ENCODE measurements around the gene TTC7B.

TTC7B gene

GRCh38 chr14:90804292-90805083 is 11.7 kb downstream of the TTC7B start:
- H3K36me3 Mint-ChIP-seq (ENCODE audit: low read depth), result no peaks in the 10 kb centered on the region
- H3K4me1 Mint-ChIP-seq (ENCODE audit: low read depth), result peaks cover 6% of the 10 kb centered on the region
- H3K27ac Mint-ChIP-seq, result no peak overlapping the region
- no peaks in the 10 kb centered on the region for H3K27me3 Mint-ChIP-seq
- H3K9me3 Mint-ChIP-seq, result no peaks in the 10 kb centered on the region
- no peak for DNase-seq
- no peak overlapping the region for H3K4me3 Mint-ChIP-seq

DNA sequence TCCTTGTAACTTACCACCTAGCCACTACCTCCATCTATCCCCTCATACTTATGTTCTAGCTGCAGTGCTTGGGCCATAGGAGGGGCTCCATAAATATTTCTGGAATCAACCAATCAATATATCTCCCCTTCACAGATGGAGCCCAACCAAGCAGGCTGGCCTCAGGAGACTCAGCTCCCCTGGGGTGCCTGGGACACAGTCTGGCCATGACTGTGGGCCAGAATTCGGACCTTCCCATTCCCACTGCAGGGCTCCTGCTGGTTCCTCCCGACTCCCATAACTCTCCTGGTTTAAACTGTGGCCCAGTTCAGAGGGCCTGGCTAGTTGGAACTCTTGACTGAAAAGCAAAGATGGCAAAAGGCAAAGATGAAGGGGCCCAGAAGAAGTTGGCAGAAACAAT is 13.0 kb downstream of the TTC7B start:
- DNase-seq, result no peak
- Mint-ChIP-seq H3K4me3 (no peak overlapping the region), H3K27ac (no peak overlapping the region), H3K9me3 (no peaks in the 10 kb centered on the region), H3K27me3 (no peaks in the 10 kb centered on the region), H3K4me1 (ENCODE audit: low read depth) (peaks cover 6% of the 10 kb centered on the region), H3K36me3 (ENCODE audit: low read depth) (no peaks in the 10 kb centered on the region)

- no peaks in the 10 kb centered on the region for H3K9me3 Mint-ChIP-seq
- H3K4me3 Mint-ChIP-seq, result no peak overlapping the region
- no peaks in the 10 kb centered on the region for H3K36me3 Mint-ChIP-seq (ENCODE audit: low read depth)
- peaks cover 6% of the 10 kb centered on the region for H3K4me1 Mint-ChIP-seq (ENCODE audit: low read depth)
- H3K27ac Mint-ChIP-seq, result no peak overlapping the region
- no peaks in the 10 kb centered on the region for H3K27me3 Mint-ChIP-seq
- no peak for DNase-seq
Measured at GRCh38 chr14:90799420-90799819, 16.8 kb downstream of the TTC7B start.

GRCh38 chr14:90797919-90798318 is 18.3 kb downstream of the TTC7B start:
- no peak overlapping the region for H3K27ac Mint-ChIP-seq
- H3K27me3 Mint-ChIP-seq, result no peaks in the 10 kb centered on the region
- peaks cover 6% of the 10 kb centered on the region for H3K4me1 Mint-ChIP-seq (ENCODE audit: low read depth)
- no peaks in the 10 kb centered on the region for H3K9me3 Mint-ChIP-seq
- DNase-seq, result no peak
- no peaks in the 10 kb centered on the region for H3K36me3 Mint-ChIP-seq (ENCODE audit: low read depth)
- H3K4me3 Mint-ChIP-seq, result no peak overlapping the region

- DNase-seq, result no peak
- Mint-ChIP-seq H3K27ac (no peak overlapping the region), H3K4me3 (no peak overlapping the region), H3K4me1 (ENCODE audit: low read depth) (peaks cover 6% of the 10 kb centered on the region), H3K9me3 (no peaks in the 10 kb centered on the region), H3K27me3 (no peaks in the 10 kb centered on the region), H3K36me3 (ENCODE audit: low read depth) (no peaks in the 10 kb centered on the region)
Measured at GRCh38 chr14:90797451-90797850, 18.8 kb downstream of the TTC7B start.

GRCh38 chr14:90796329-90796728 is 19.9 kb downstream of the TTC7B start:
- Mint-ChIP-seq H3K4me1 (ENCODE audit: low read depth) (peaks cover 3% of the 10 kb centered on the region), H3K36me3 (ENCODE audit: low read depth) (no peaks in the 10 kb centered on the region), H3K27me3 (no peaks in the 10 kb centered on the region), H3K9me3 (no peaks in the 10 kb centered on the region), H3K27ac (no peak overlapping the region), H3K4me3 (no peak overlapping the region)
- no peak for DNase-seq

DNA sequence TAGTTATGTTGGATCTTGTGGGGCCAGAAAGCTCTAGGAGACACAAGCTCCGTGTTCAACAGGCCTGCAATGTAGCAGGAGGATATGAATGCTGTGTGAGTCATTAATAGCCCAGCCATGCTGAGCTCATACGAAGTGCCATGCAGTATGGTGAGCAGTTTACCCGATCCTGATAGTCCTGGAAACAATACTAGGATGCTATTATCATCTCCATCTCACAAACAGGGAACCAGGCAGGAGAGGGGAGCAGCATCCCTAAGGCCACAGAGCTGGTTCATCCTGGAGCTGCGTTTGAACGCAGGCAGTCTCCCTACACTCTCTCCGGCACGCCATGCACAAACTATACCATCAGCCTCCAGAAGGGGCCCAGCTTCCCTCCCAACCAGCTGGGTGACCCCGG is 20.5 kb downstream of the TTC7B start:
- Mint-ChIP-seq H3K4me3 (no peak overlapping the region), H3K36me3 (ENCODE audit: low read depth) (no peaks in the 10 kb centered on the region), H3K27ac (no peak overlapping the region), H3K9me3 (no peaks in the 10 kb centered on the region), H3K4me1 (ENCODE audit: low read depth) (no peaks in the 10 kb centered on the region), H3K27me3 (no peaks in the 10 kb centered on the region)
- no peak for DNase-seq

- H3K4me1 Mint-ChIP-seq (ENCODE audit: low read depth), result no peaks in the 10 kb centered on the region
- DNase-seq, result no peak
- H3K36me3 Mint-ChIP-seq (ENCODE audit: low read depth), result no peaks in the 10 kb centered on the region
- no peaks in the 10 kb centered on the region for H3K9me3 Mint-ChIP-seq
- H3K4me3 Mint-ChIP-seq, result no peak overlapping the region
- no peaks in the 10 kb centered on the region for H3K27me3 Mint-ChIP-seq
- H3K27ac Mint-ChIP-seq, result no peak overlapping the region
Measured at GRCh38 chr14:90791486-90791885, 24.7 kb downstream of the TTC7B start.

DNA sequence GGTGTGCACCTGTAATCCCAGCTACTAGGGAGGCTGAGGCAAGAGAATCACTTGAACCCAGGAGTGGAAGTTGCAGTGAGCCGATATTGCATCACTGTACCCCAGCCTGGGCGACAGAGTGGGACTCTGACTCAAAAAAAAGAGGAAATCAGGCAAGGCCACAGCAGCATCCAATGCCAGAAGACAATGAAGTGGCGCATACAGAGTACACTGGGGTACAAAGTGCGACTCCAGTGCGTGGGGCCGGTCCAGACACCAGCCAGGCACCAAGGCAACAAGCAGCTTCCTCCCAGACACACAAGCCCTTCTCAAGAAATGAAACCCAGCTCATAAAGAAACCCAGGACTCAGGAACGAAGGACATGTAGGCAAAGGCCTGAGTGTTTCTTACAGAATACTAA is 28.2 kb downstream of the TTC7B start:
- Mint-ChIP-seq H3K4me3 (no peak overlapping the region), H3K4me1 (ENCODE audit: low read depth) (no peaks in the 10 kb centered on the region), H3K27ac (no peak overlapping the region), H3K36me3 (ENCODE audit: low read depth) (no peaks in the 10 kb centered on the region), H3K27me3 (no peaks in the 10 kb centered on the region), H3K9me3 (no peaks in the 10 kb centered on the region)
- DNase-seq, result no peak

DNA sequence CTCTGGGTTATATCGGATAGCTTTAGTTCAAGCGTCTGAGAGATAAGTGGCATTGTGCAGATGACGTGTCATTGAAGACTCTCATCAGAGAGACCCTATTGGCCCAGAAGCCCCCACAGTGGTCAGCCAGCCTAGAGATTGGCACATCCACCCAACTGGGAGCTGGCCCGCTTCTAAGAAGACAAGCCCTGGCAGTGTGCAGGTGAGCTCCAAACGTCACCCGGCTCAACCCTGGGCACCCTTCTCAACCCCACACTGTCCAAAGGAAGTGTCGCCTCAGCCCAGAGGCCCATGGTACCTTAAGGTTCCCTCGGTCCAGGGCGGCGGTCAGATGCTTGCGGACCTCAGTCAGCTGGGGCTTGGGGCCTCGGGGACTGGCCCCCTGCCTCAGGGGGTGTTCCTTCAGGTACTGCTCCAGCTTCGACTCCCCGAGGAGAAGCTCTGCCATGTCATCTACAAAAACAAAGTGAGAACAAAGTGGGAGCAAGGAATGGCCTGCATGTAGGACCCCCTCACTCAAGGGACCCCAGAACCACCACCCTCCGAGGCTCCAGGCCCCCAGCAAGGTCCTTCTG is 30.3 kb downstream of the TTC7B start:
- DNase-seq, result no peak
- H3K27ac Mint-ChIP-seq, result no peak overlapping the region
- H3K27me3 Mint-ChIP-seq, result no peaks in the 10 kb centered on the region
- no peak overlapping the region for H3K4me3 Mint-ChIP-seq
- no peaks in the 10 kb centered on the region for H3K36me3 Mint-ChIP-seq (ENCODE audit: low read depth)
- H3K4me1 Mint-ChIP-seq (ENCODE audit: low read depth), result no peaks in the 10 kb centered on the region
- no peaks in the 10 kb centered on the region for H3K9me3 Mint-ChIP-seq

DNA sequence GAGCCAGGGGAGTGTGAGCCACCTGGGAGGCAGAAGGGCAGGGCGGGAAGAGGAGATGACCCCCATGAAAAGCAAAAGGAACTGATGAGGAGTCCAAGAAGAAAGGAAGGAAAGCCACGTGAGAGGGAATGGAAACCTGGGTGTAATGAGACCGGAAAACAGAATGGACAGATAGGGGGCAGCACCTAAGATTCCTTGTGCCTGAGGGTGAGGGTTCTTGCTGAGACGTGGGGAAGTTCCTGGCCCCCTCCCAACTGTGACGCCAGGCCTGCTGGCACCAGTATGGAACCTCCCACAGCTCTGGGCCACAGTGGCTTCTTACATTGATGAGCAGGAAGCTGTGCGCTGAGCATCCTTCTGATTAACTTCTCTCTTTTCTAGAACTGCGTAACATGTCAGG is 30.8 kb downstream of the TTC7B start:
- Mint-ChIP-seq H3K4me3 (no peak overlapping the region), H3K36me3 (ENCODE audit: low read depth) (no peaks in the 10 kb centered on the region), H3K4me1 (ENCODE audit: low read depth) (no peaks in the 10 kb centered on the region), H3K27me3 (no peaks in the 10 kb centered on the region), H3K27ac (no peak overlapping the region), H3K9me3 (no peaks in the 10 kb centered on the region)
- DNase-seq, result no peak

DNA sequence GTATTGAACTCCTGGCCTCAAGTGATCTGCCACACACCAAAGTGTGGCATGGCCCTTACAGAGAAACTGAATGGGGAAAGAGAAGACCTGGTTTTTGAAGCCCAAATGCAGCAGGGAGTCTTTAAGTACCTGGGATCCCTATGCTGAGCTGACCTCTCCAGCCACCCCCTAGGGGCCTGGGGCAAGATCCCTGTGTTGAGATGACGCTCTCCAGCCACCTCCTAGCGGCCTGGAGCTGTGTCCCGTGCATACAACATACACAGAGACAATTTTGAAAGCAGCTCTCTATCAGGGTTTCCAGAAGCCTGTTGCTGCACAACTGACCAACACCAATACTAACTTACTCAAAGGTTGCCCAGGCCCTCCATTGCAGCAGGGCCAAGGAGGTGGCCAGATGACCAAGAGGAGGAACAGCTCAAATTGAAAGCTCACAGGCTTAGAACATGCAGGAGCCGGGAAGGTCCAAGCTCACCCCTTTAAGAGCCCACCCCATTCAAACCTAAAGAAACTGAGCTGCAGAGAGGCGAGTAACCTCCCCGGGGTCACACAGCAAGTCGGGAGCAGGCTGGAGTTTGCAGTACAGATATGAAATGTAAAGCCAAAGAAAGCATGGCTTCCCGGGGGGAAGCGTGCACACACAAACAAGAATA is 31.5 kb downstream of the TTC7B start:
- H3K4me1 Mint-ChIP-seq (ENCODE audit: low read depth), result no peaks in the 10 kb centered on the region
- no peaks in the 10 kb centered on the region for H3K27me3 Mint-ChIP-seq
- H3K36me3 Mint-ChIP-seq (ENCODE audit: low read depth), result no peaks in the 10 kb centered on the region
- no peak overlapping the region for H3K4me3 Mint-ChIP-seq
- no peaks in the 10 kb centered on the region for H3K9me3 Mint-ChIP-seq
- no peak overlapping the region for H3K27ac Mint-ChIP-seq
- no peak for DNase-seq

DNA sequence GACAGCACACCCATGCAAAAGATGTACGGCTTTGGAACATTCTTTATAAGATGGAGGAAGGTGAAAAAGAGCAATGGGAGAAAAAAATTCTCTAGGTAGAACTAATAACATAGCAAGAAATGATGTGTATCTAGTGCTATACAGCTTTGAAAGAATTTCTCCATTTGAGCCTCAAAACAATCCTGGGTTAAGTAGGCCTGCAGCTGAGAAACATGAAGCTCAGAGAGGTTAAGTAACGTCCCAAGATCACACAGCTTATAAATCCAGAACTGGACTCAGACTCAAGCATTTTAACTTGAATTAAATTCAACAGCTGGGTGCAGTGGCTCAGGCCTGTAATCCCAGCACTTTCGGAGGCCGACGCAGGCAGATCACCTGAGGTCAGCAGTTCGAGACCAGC is 32.9 kb downstream of the TTC7B start:
- Mint-ChIP-seq H3K9me3 (no peaks in the 10 kb centered on the region), H3K27ac (no peak overlapping the region), H3K4me3 (no peak overlapping the region), H3K27me3 (no peaks in the 10 kb centered on the region), H3K36me3 (ENCODE audit: low read depth) (no peaks in the 10 kb centered on the region), H3K4me1 (ENCODE audit: low read depth) (no peaks in the 10 kb centered on the region)
- DNase-seq, result no peak

GRCh38 chr14:90782892-90783291 is 33.3 kb downstream of the TTC7B start:
- no peaks in the 10 kb centered on the region for H3K4me1 Mint-ChIP-seq (ENCODE audit: low read depth)
- DNase-seq, result no peak
- no peaks in the 10 kb centered on the region for H3K9me3 Mint-ChIP-seq
- no peak overlapping the region for H3K4me3 Mint-ChIP-seq
- H3K36me3 Mint-ChIP-seq (ENCODE audit: low read depth), result no peaks in the 10 kb centered on the region
- no peak overlapping the region for H3K27ac Mint-ChIP-seq
- H3K27me3 Mint-ChIP-seq, result no peaks in the 10 kb centered on the region

DNA sequence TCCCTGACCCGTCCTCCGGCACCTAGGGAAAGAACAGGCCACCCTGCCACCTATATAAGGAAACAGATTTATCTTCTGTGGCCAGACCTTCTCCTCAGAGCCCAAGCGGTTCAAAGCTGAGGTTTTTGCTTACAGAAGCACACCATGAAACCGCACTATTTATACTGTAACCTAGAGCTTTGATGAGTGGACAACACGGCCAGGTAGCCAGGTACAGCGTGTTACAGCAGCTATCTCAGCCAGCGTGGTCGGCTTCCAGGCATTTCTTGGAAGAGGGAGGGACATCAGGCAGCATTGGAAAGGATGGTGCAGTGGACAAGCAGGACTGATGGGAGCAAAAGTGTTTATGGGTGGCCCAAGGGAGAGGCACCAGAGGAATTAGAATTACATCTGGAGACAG is 34.4 kb downstream of the TTC7B start:
- Mint-ChIP-seq H3K9me3 (no peaks in the 10 kb centered on the region), H3K4me3 (no peak overlapping the region), H3K36me3 (ENCODE audit: low read depth) (no peaks in the 10 kb centered on the region), H3K27me3 (no peaks in the 10 kb centered on the region), H3K27ac (no peak overlapping the region), H3K4me1 (ENCODE audit: low read depth) (no peaks in the 10 kb centered on the region)
- DNase-seq, result no peak

Data from activated T-cell treated with anti-CD3 and anti-CD28 coated beads, Interleukin-2, amount 50 U/mL, for 24 hours (primary cell).